ENCODE data around the gene PRKCH. TPM values are rescaled to one million over a fixed set of nuclear protein-coding genes. Genes with fewer than 3 reads are reported as not detected.

The PRKCH gene
- total RNA-seq, 2 experiments from 2014 or later = 149 to 158 TPM

DNA sequence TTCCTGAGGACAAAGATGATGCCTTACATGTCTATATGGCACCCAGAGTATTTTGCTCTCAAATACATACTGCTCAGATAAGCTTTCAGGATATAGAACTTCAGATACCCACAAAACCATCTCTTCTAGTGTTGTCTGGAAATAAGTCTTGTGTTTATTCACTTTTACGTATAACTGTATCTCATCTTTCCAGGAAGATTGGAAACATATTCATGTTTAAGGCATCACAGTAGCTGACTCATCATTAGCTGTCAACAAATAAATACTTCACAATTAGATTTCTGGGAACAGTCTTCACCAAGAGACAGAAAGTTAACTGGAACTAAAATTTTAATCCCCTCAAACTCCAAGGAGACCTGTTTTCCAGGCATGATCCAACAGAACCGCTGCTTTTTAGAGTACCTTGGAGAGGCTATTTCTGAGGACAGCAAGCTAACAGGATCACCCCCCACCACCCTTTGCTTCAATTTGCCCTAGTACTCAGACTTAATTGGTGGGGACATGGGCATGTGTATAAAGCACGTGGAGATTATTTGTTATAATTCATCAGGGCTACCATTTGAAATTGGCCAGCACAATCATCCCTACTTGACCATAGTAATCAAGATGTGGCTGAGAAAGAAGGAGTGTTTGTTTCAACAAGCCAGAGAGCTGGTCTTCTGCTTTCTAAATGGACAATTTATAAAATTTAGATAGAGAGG, 244.6 kb downstream of the PRKCH start:
- Mint-ChIP-seq H3K27me3 (ENCODE audit: low read depth) (no peaks in the 10 kb centered on the region), H3K4me3 (no peak overlapping the region), H3K36me3 (ENCODE audit: low read depth) (peaks cover 3% of the 10 kb centered on the region), H3K9me3 (peaks cover 6% of the 10 kb centered on the region), H3K27ac (peak overlapping the region; percentile 75), H3K4me1 (ENCODE audit: low read depth) (peaks cover 93% of the 10 kb centered on the region)
- no peak for DNase-seq
- intact Hi-C loops (cut with micrococcal nuclease) = loop anchor here (10.0 kb wide), 1 partner anchor 269 kb away; no protein-coding TSS in a partner anchor
- CTCF ChIA-PET = interaction anchor here (0.8 to 1.7 kb wide), 5 partner anchors 13 to 90 kb away, joined by 3 to 5 read pairs (median 3); no protein-coding TSS in a partner anchor

GRCh38 chr14:61566537-61567225, 245.3 kb downstream of the PRKCH start:
- Mint-ChIP-seq H3K27me3 (ENCODE audit: low read depth) (no peaks in the 10 kb centered on the region), H3K27ac (peak overlapping the region; percentile 75), H3K36me3 (ENCODE audit: low read depth) (peaks cover 3% of the 10 kb centered on the region), H3K4me3 (no peak overlapping the region), H3K9me3 (peaks cover 6% of the 10 kb centered on the region), H3K4me1 (ENCODE audit: low read depth) (peaks cover 92% of the 10 kb centered on the region)
- no peak for DNase-seq
- CTCF ChIA-PET = interaction anchor here (0.8 to 1.7 kb wide), 5 partner anchors 13 to 89 kb away, joined by 3 to 5 read pairs (median 3); no protein-coding TSS in a partner anchor
- intact Hi-C loops (cut with micrococcal nuclease) = loop anchor here (10.0 kb wide), 1 partner anchor 268 kb away; no protein-coding TSS in a partner anchor

GRCh38 chr14:61567838-61568571, 246.6 kb downstream of the PRKCH start:
- CTCF ChIA-PET = interaction anchor here (1.1 to 1.5 kb wide), 3 partner anchors 11 to 270 kb away, joined by 3 to 4 read pairs (median 3); no protein-coding TSS in a partner anchor
- Mint-ChIP-seq H3K4me3 (peak overlapping the region; percentile 73), H3K9me3 (peaks cover 6% of the 10 kb centered on the region), H3K4me1 (ENCODE audit: low read depth) (peaks cover 87% of the 10 kb centered on the region), H3K27ac (peak overlapping the region; percentile 81), H3K36me3 (ENCODE audit: low read depth) (peaks cover 3% of the 10 kb centered on the region), H3K27me3 (ENCODE audit: low read depth) (no peaks in the 10 kb centered on the region)
- no peak for DNase-seq
- intact Hi-C loops (cut with micrococcal nuclease) = loop anchor here (1.0 to 10.0 kb wide), 3 partner anchors 31 to 267 kb away; no protein-coding TSS in a partner anchor

DNA sequence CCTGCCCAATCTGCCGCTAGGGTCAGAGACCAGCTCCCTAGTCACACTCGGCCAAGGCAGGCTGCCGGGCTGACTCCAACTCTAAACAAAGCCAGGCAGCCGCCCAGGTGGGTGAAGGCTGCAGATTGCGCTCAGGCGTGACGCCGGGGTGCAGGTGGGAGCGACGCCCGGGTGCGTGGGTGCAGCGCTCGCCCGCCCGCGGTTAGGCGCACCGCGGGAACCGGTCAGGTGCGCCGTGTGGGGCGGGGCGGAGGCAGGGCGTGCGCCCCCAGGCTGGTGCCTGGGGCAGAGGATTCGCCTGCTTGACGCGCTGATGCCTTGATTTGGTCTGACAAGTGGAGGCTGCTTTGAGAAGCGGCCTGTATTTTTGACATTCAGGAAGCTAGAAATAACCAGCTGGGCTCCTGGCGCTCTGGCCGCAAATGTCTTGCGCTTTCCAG, 247.2 kb downstream of the PRKCH start:
- H3K4me1 Mint-ChIP-seq (ENCODE audit: low read depth) = peaks cover 87% of the 10 kb centered on the region
- intact Hi-C loops (cut with micrococcal nuclease) = loop anchor here (1.0 to 10.0 kb wide), 6 partner anchors 31 to 266 kb away; partner anchors contain the start of gene HIF1A
- peaks cover 6% of the 10 kb centered on the region for H3K9me3 Mint-ChIP-seq
- peaks cover 3% of the 10 kb centered on the region for H3K36me3 Mint-ChIP-seq (ENCODE audit: low read depth)
- DNase-seq = peak; percentile 71
- H3K4me3 Mint-ChIP-seq = peak overlapping the region; percentile 73
- no peaks in the 10 kb centered on the region for H3K27me3 Mint-ChIP-seq (ENCODE audit: low read depth)
- CTCF ChIA-PET = interaction anchor here (1.1 to 1.8 kb wide), 4 partner anchors 12 to 269 kb away, joined by 3 to 8 read pairs (median 4); no protein-coding TSS in a partner anchor
- H3K27ac Mint-ChIP-seq = peak overlapping the region; percentile 91

GRCh38 chr14:61569308-61569707, 247.9 kb downstream of the PRKCH start:
- peaks cover 3% of the 10 kb centered on the region for H3K36me3 Mint-ChIP-seq (ENCODE audit: low read depth)
- peak overlapping the region; percentile 91 for H3K27ac Mint-ChIP-seq

GRCh38 chr14:61569812-61570548, 248.6 kb downstream of the PRKCH start:
- DNase-seq = peak; percentile 83
- Mint-ChIP-seq H3K4me3 (peak overlapping the region; percentile 62), H3K4me1 (ENCODE audit: low read depth) (peaks cover 83% of the 10 kb centered on the region), H3K9me3 (peaks cover 6% of the 10 kb centered on the region), H3K27me3 (ENCODE audit: low read depth) (no peaks in the 10 kb centered on the region), H3K36me3 (ENCODE audit: low read depth) (peaks cover 3% of the 10 kb centered on the region), H3K27ac (peak overlapping the region; percentile 91)
- intact Hi-C loops (cut with micrococcal nuclease) = loop anchor here (1.0 to 10.0 kb wide), 7 partner anchors 24 to 265 kb away; partner anchors contain the start of gene HIF1A
- CTCF ChIA-PET = interaction anchor here (1.1 to 1.8 kb wide), 4 partner anchors 13 to 100 kb away, joined by 3 to 8 read pairs (median 4); no protein-coding TSS in a partner anchor

More at GRCh38 chr14:61569308-61569707, 247.9 kb downstream of the PRKCH start:
- Mint-ChIP-seq H3K4me3 (peak overlapping the region; percentile 62), H3K9me3 (peaks cover 6% of the 10 kb centered on the region), H3K4me1 (ENCODE audit: low read depth) (peaks cover 87% of the 10 kb centered on the region), H3K27me3 (ENCODE audit: low read depth) (no peaks in the 10 kb centered on the region)
- CTCF ChIA-PET = interaction anchor here (1.4 to 1.8 kb wide), 3 partner anchors 12 to 100 kb away, joined by 3 to 8 read pairs (median 4); no protein-coding TSS in a partner anchor
- no peak for DNase-seq
- intact Hi-C loops (cut with micrococcal nuclease) = loop anchor here (1.0 to 10.0 kb wide), 4 partner anchors 44 to 265 kb away; partner anchors contain the start of gene HIF1A

DNA sequence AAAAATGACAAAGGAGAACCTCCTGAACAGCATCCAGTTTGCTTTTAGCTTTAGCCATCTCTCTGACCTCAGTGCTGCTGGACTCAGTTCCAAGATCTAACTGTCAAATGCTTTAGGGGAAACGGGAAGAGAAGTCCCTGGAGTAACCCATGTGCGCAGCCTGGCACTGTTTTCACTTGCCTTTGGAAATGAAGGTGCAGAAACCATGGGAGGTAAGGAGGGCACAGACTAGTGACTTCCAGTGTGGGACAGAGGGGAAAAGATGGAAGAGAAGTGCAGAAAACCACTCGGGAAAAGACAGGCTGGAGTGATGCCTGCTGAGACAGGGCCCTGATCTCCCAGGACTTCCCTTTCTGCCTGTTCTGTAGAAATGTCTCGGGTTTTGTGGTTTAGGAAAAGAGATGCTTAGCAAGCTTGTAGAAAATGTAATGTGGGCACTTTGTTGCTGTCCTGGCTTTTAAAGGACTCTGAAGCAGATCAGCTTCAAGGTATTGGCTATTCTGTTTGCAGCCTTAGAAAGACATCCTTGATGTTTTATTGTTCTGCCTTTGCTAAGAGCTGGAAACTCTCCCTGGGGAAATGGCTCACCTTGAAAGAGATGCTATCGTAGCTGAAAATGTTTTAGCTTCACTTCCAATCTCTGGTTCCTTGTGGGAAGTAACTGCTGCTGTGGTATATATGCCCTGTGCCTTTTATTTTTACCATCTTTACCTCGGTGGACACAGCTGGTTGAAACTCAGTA, 249.3 kb downstream of the PRKCH start:
- H3K27me3 Mint-ChIP-seq (ENCODE audit: low read depth) = no peaks in the 10 kb centered on the region
- H3K4me1 Mint-ChIP-seq (ENCODE audit: low read depth) = peaks cover 84% of the 10 kb centered on the region
- H3K27ac Mint-ChIP-seq = peak overlapping the region; percentile 91
- DNase-seq = no peak
- peaks cover 2% of the 10 kb centered on the region for H3K36me3 Mint-ChIP-seq (ENCODE audit: low read depth)
- intact Hi-C loops (cut with micrococcal nuclease) = loop anchor here (1.0 to 5.0 kb wide), 3 partner anchors 24 to 228 kb away; no protein-coding TSS in a partner anchor
- H3K4me3 Mint-ChIP-seq = peak overlapping the region; percentile 27
- CTCF ChIA-PET = interaction anchor here (0.6 to 1.8 kb wide), 5 partner anchors 13 to 145 kb away, joined by 3 to 8 read pairs (median 4); no protein-coding TSS in a partner anchor
- peaks cover 5% of the 10 kb centered on the region for H3K9me3 Mint-ChIP-seq

DNA sequence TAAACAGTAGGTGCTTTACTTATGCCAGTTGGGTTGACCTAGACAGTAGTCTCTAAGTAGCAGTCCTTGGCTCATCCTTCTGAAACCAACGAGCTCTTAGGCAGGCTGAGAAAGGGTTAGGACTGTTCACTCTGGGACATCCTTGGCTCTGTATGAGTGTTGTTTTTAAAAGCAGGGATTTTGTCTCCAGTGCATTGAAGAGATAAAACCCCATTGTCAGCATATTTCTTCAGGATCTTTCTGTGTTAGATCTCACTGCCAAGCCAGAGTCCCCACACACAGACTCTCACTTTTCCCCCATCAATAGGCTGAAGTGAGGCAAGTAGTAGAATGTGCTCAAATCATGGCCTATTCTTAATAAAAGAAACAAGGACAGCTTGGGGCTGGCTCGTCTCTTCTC, 250.5 kb downstream of the PRKCH start:
- Mint-ChIP-seq H3K9me3 (no peaks in the 10 kb centered on the region), H3K4me3 (no peak overlapping the region), H3K4me1 (ENCODE audit: low read depth) (peaks cover 76% of the 10 kb centered on the region), H3K36me3 (ENCODE audit: low read depth) (no peaks in the 10 kb centered on the region), H3K27ac (no peak overlapping the region), H3K27me3 (ENCODE audit: low read depth) (no peaks in the 10 kb centered on the region)
- intact Hi-C loops (cut with micrococcal nuclease) = loop anchor here (5.0 kb wide), 1 partner anchor 230 kb away; no protein-coding TSS in a partner anchor
- CTCF ChIA-PET = interaction anchor here (1.2 kb wide), 1 partner anchor 144 kb away, joined by 3 read pairs; no protein-coding TSS in a partner anchor
- DNase-seq = no peak

GRCh38 chr14:61573321-61573720, 251.9 kb downstream of the PRKCH start:
- Mint-ChIP-seq H3K4me1 (ENCODE audit: low read depth) (peaks cover 78% of the 10 kb centered on the region), H3K9me3 (no peaks in the 10 kb centered on the region), H3K27me3 (ENCODE audit: low read depth) (no peaks in the 10 kb centered on the region), H3K27ac (peak overlapping the region; percentile 74), H3K36me3 (ENCODE audit: low read depth) (no peaks in the 10 kb centered on the region), H3K4me3 (no peak overlapping the region)
- DNase-seq = no peak
- CTCF ChIA-PET = interaction anchor here (0.6 to 1.6 kb wide), 4 partner anchors 13 to 264 kb away, joined by 3 to 6 read pairs (median 3); no protein-coding TSS in a partner anchor
- intact Hi-C loops (cut with micrococcal nuclease) = loop anchor here (5.0 kb wide), 1 partner anchor 231 kb away; no protein-coding TSS in a partner anchor

All from activated naive CD4-positive, alpha-beta T cell treated with anti-CD3 and anti-CD28 coated beads for 36 hours (primary cell).